Gastrocnemius medialis (tissue), 4 donors: ENCODE results near the gene NAV1. TPM values are rescaled to one million over a fixed set of nuclear protein-coding genes. Genes with fewer than 3 reads are reported as not detected.
"Not testable (repeated sequence)": the region's sequence is repeated elsewhere in the genome, so short reads cannot be mapped to it uniquely, and the experiment has no call there.

Source experiments
- ATAC-seq, 2 donors: fragments of 150-250 bp; one replicate each; pipeline ENCODE4 v1.9.1; 2016
- DNase-seq, 2 donors: peaks; one replicate each; pipeline ENCODE4 v3.0.0-alpha.2; 2019
- H3K27ac ChIP-seq, 4 donors: fragments of 200-600 bp; sonication (generic); 1 replicate in 1 of 4; 2 replicates in 3 of 4; pipeline ENCODE4 v1.5.1; 2016 to 2018; ENCODE audit warnings: mild to moderate bottlenecking in 2 of 4, moderate library complexity in 1 of 4
- H3K27me3 ChIP-seq, 3 donors: fragments of 200-600 bp; sonication (generic) in 2 of 3; 1 replicate in 1 of 3; 2 replicates in 2 of 3; pipeline versions ENCODE4 v1.5.1 to v1.6.0; 2016 to 2019; ENCODE audit warnings: mild to moderate bottlenecking in 1 of 3, moderate library complexity in 1 of 3
- H3K36me3 ChIP-seq, 2 donors: fragments of 200-600 bp; sonication (generic) in 1 of 2; one replicate each; pipeline ENCODE4 v1.5.1; 2017 to 2018
- H3K4me1 ChIP-seq, 2 donors: fragments of 200-600 bp; sonication (generic) in 1 of 2; one replicate each; pipeline ENCODE4 v1.5.1; 2016 to 2017; ENCODE audit warnings: mild to moderate bottlenecking in 2 of 2
- H3K4me3 ChIP-seq, 4 donors: fragments of 200-600 bp; sonication (generic) in 3 of 4; 1 replicate in 1 of 4; 2 replicates in 3 of 4; pipeline ENCODE4 v1.5.1; 2016 to 2019; ENCODE audit warnings: mild to moderate bottlenecking in 2 of 4
- H3K9me3 ChIP-seq, 3 donors: fragments of 200-600 bp; sonication (generic) in 2 of 3; 1 replicate in 1 of 3; 2 replicates in 2 of 3; pipeline ENCODE4 v1.5.1; 2016 to 2019
- CTCF ChIP-seq, 5 experiments: fragments of 450-650 bp in 3 of 5; fragments of 200-600 bp in 2 of 5; sonication (generic) in 2 of 5; IDR thresholded peaks in 4 of 5; conservative IDR thresholded peaks in 1 of 5; 1 replicate in 4 of 5; 2 replicates in 1 of 5; pipeline ENCODE4 v1.5.1; 2016 to 2019; ENCODE audit warnings: antibody characterized with exemption in 5 of 5, mild to moderate bottlenecking in 3 of 5, moderate library complexity in 3 of 5
- POLR2A ChIP-seq, 2 donors: fragments of 450-650 bp; IDR thresholded peaks; one replicate each; pipeline ENCODE4 v1.6.1; 2017; ENCODE audit warnings: antibody characterized with exemption in 2 of 2, mild to moderate bottlenecking in 2 of 2, moderate library complexity in 2 of 2
- in situ Hi-C, 4 donors: fragments of 200-750 bp; cut with MboI; loops; one replicate each; pipeline versions ENCODE4 v1.15.0 to v1.8.0; 2017; ENCODE audit warnings: low sequenced_read_pairs in 4 of 4
- intact Hi-C: fragments of 100-400 bp; cut with DNase I; formaldehyde crosslinking; loops from one replicate; pipeline ENCODE4 v1.15.1; 2023; ENCODE audit warnings: low total_unique reads
- total RNA-seq, 4 donors: library from RNA; depleted of rRNA; stranded (reverse); fragments of >200 nt; gene quantifications; one replicate each; pipeline versions ENCODE4 v1.1.0 to v1.2.3, GENCODE V29; 2016

The NAV1 gene
- total RNA-seq, 4 donors from 2014 or later: 4.2 to 9.1 (median 7.1) TPM

DNA sequence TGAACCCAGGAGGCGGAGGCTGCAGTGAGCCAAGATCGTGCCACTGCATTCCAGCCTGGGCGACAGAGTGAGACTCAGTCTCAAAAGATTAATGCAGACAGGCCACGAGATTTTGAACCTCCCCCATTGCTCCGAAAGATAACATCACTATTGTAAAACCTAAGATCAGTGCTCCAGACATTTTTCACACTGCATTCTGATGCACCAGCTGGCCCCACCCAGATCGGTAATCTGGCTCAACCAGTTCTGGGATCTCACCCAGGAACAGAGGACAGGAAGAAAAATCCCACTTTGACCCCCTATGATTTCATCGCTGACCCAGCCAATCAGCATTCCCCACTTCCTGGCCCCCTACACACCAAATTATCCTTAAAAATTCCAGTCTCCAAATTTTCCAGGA lies 21.3 kb upstream of the NAV1 start:
- Histone ChIP-seq H3K27me3 (no peaks in the 10 kb centered on the region), H3K36me3 (no peaks in the 10 kb centered on the region), H3K4me1 (peaks cover 2 to 5% of the 10 kb centered on the region in 2 donors), H3K27ac (no peak overlapping the region), H3K4me3 (no peak overlapping the region), H3K9me3 (no peaks in the 10 kb centered on the region)
- ATAC-seq: no peak
- intact Hi-C loops (no loop called here), in situ Hi-C loops (loop anchor here (5.0 to 10.0 kb wide), 2 partner anchors 35 to 73 kb away; no protein-coding TSS in a partner anchor)
- no peak for TF ChIP-seq CTCF (IDR thresholded peaks at IDR 0.05 in 4 of 5, conservative IDR thresholded peaks at IDR 0.05 in 1 of 5)
- no peak for TF ChIP-seq POLR2A (IDR thresholded peaks at IDR 0.05)
- DNase-seq: no peak

DNA sequence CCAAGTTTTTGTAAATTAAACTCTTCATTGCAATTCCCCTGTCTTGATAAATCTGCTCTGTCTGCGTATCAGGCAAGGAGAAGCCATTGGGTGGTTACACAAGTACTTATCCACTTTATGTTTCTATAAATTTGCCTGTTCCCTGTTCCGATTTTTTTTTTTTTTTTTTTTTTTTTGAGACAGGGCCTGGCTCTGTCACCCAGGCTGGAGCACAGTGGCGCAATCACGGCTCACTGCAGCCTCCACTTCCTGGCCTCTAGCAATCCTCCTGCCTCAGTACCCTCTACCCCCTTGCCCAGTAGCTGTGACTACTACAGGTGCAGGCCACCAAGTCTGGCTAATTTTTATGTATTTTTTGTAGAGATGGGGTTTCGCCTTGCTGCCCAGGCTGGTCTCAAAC lies 20.9 kb upstream of the NAV1 start:
- intact Hi-C loops (no loop called here), in situ Hi-C loops (loop anchor here (5.0 to 10.0 kb wide), 2 partner anchors 36 to 73 kb away; no protein-coding TSS in a partner anchor)
- H3K4me3 ChIP-seq: no peak overlapping the region
- H3K4me1 ChIP-seq: peaks cover 0 to 3% of the 10 kb centered on the region in 2 donors
- TF ChIP-seq CTCF (IDR thresholded peaks at IDR 0.05 in 4 of 5, conservative IDR thresholded peaks at IDR 0.05 in 1 of 5): no peak
- no peak for TF ChIP-seq POLR2A (IDR thresholded peaks at IDR 0.05)
- no peaks in the 10 kb centered on the region for H3K36me3 ChIP-seq
- H3K27me3 ChIP-seq: no peaks in the 10 kb centered on the region
- H3K27ac ChIP-seq: no peak overlapping the region
- ATAC-seq (no peak), DNase-seq (no peak)
- H3K9me3 ChIP-seq: no peaks in the 10 kb centered on the region

- H3K9me3 ChIP-seq, ATAC-seq, in situ Hi-C loops, H3K36me3 ChIP-seq, DNase-seq, intact Hi-C loops, H3K4me3 ChIP-seq, H3K27ac ChIP-seq, H3K4me1 ChIP-seq, H3K27me3 ChIP-seq: not testable (repeated sequence)
Measured at GRCh38 chr1:201520046-201520575, 18.8 kb upstream of the NAV1 start.

DNA sequence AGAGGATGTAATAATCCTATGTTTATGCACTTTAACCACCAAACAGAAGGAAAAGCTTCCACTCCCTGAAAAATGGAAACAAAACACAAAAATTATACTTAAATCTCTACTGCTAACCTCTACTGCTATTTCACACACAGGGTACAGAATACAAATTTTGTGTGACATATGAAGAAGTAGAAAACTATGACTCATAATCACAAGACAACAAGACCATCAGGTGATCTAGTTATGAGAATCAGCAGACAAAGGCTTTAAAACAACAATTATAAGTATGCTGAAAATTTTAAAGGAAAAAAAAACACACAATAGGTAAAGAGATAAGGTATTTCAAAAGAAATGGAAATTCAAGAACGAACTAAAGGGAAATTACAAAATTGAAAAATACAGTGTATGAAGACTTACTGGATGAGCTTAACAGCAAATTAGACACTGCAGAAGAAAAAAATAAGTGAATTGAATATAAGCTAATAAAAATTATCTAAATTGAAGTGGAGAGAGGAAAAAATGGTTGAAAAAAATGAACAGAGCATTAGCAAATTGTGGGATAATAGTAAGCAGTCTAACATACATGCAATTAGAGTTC lies 13.6 kb upstream of the NAV1 start:
- DNase-seq (no peak), ATAC-seq (no peak)
- no peaks in the 10 kb centered on the region for H3K27me3 ChIP-seq
- no peak overlapping the region for H3K4me3 ChIP-seq
- intact Hi-C loops (no loop called here), in situ Hi-C loops (no loop called here)
- TF ChIP-seq CTCF (IDR thresholded peaks at IDR 0.05 in 4 of 5, conservative IDR thresholded peaks at IDR 0.05 in 1 of 5): no peak
- TF ChIP-seq POLR2A (IDR thresholded peaks at IDR 0.05): no peak
- H3K36me3 ChIP-seq: no peaks in the 10 kb centered on the region
- H3K9me3 ChIP-seq: no peaks in the 10 kb centered on the region
- no peaks in the 10 kb centered on the region for H3K4me1 ChIP-seq
- no peak overlapping the region for H3K27ac ChIP-seq

DNA sequence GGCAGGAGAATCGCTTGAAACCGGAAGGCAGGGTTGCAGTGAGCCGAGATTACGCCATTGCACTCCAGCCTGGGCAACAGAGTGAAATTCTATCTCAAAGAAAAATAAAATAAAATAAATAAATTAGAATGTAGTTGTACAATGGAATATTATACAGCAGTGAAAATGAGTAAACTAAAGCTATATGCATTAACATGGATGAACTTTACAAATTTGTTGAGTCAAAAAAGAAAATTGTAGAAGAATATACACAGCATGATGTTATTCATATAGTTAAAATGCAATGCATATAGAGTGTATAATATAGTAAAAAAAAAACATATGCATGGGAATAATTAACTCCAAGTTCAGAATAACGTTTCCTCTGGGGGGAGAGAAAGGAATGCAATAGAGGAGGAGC lies 11.0 kb upstream of the NAV1 start:
- H3K4me3 ChIP-seq: no peak overlapping the region
- H3K4me1 ChIP-seq: peaks cover 11 to 16% of the 10 kb centered on the region in 2 donors
- H3K36me3 ChIP-seq: no peaks in the 10 kb centered on the region
- H3K27ac ChIP-seq: no peak overlapping the region
- H3K9me3 ChIP-seq: no peaks in the 10 kb centered on the region
- intact Hi-C loops (no loop called here), in situ Hi-C loops (no loop called here)
- H3K27me3 ChIP-seq: no peaks in the 10 kb centered on the region
- DNase-seq: no peak
- no peak for TF ChIP-seq CTCF (IDR thresholded peaks at IDR 0.05 in 4 of 5, conservative IDR thresholded peaks at IDR 0.05 in 1 of 5)
- no peak for TF ChIP-seq POLR2A (IDR thresholded peaks at IDR 0.05)
- no peak for ATAC-seq
